NCI-H345 treated with DMSO at 0.1 percent for 48 hours (cell line): ENCODE data around the gene NHERF2.

ENCODE experiments used
- DNase-seq: peaks from one replicate; lab custom pipeline; 2025; ENCODE audit not compliant: unreplicated experiment; lab: John Stamatoyannopoulos, UW

NHERF2 gene

GRCh38 chr16:1990351-1991134, 36.2 kb upstream of the NHERF2 start:
- DNase-seq, result peak; percentile 21

- DNase-seq, result no peak
Observed at GRCh38 chr16:1991135-1991551, 35.6 kb upstream of the NHERF2 start.

- DNase-seq, result no peak
Observed at GRCh38 chr16:1991588-1991947, 35.1 kb upstream of the NHERF2 start.

GRCh38 chr16:1991948-1992703, 34.6 kb upstream of the NHERF2 start:
- DNase-seq, result no peak

- DNase-seq, result no peak
Observed at GRCh38 chr16:1992704-1993317, 33.9 kb upstream of the NHERF2 start.

- no peak for DNase-seq
Observed at GRCh38 chr16:1993731-1994131, 33.0 kb upstream of the NHERF2 start.

GRCh38 chr16:1997494-1998359, 29.0 kb upstream of the NHERF2 start:
- no peak for DNase-seq

DNA sequence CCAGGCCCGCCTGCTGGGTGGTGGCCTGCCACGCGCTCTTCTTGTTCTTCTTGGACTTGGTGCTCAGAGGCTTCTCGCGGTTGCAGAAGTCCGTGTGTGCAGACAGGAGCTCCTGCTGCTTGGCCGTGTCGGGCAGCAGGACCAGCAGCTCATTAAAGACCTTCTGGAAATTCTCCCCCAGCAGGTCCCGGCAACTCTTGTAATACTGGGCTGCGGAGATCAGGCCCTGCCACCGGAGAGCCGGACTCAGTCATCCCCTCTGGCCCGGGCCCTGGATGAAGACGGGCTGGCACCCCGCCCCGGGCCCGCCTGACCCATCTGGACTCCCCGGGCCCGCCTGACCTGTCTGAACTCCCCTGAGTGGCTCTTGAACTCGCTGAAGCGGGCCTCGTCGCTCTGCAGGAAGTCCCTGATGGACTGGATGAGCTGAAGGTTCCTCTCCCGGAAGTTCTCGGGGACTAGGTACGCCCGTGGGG, 28.3 kb upstream of the NHERF2 start:
- DNase-seq, result no peak

DNA sequence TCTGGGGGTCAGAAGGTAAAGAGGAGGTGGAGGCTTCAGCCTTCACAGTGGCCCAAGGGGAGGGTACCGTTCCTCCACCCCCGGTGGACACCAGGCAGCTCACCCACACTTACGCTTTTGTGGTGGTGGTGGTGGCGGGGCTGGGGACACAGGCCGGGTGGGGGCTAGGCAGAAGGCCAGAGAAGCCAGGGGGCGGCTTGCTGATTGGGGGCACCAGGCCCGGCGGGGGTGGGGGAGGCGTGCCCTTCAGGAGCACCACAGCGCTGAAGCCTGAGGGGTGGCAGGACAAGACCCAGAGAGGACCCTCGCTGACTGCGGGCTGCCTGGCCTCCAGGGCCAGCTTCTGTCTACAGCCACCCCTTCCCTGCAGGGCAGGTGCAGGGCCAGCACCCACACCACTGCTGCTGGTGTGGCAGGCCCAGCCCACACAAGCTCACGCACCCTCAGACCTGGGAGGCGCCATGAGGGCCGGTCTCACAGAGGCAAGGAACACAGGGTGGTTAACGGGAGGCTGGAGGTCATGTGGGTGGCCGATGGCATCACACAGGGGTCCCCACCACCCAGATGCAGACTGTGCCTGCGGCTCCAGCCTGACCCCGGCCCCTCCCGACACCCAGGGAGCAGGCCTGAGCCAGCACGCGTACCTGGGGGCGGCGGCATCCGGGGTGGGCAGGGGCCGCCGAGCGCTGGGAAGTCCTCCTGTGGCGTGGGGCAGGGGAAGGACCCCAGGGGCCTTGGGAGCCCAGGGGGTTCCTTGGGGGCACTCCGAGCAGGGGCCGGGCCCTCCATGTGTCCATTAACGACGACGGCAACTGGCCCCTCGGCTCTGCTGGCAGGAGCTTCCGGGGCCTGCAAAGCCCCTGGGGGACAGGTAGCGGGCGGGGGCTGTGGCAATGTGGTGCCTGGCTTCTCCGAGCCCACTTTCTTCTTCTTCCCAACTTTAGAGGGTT, 27.6 kb upstream of the NHERF2 start:
- DNase-seq, result no peak

- no peak for DNase-seq
Observed at GRCh38 chr16:1999866-2000514, 26.7 kb upstream of the NHERF2 start.

- no peak for DNase-seq
Observed at GRCh38 chr16:2001035-2001434, 25.7 kb upstream of the NHERF2 start.

DNA sequence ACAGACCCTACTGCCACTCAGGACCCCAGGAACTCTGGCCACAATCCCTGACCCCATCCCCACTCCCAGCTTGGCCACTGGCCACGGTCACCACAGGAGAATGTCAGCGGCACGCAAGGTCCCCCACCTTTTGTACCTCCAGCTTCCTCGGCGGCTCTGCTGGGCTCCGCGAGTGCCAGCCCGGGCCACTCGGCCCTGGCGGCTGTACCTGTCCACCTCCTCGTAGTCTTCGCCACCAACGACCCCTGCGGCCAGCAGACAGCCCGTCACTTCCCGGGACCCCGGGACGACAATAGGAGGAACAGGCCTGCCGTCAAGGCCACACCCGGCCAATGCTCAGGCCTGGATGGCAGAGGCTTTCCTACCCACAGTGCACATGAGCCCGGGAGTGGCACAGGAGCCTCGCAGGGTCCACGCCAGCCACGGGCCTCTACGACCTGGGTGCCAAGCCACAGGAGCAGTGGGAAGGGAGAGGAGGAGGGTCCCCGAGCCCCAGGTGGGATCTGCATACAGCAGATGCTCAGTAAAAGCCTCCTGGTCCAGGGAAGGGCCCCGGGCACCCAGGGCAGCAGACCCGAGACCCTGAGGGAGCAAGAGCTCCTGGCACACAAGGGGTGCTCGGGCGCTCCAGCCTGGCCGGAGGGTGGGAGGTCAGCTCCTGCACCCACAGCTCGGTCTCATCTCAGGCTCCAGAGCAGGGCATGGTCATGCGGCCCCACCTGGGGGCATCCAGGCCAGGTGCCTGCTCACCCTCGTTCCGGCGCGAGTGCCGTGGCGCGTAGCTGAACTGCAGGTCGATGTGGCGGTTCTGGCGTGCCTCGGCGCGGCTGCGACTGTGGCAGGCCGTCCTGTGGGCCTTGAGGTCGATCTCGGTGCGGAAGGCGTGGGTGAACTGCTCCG, 25.0 kb upstream of the NHERF2 start:
- no peak for DNase-seq

DNA sequence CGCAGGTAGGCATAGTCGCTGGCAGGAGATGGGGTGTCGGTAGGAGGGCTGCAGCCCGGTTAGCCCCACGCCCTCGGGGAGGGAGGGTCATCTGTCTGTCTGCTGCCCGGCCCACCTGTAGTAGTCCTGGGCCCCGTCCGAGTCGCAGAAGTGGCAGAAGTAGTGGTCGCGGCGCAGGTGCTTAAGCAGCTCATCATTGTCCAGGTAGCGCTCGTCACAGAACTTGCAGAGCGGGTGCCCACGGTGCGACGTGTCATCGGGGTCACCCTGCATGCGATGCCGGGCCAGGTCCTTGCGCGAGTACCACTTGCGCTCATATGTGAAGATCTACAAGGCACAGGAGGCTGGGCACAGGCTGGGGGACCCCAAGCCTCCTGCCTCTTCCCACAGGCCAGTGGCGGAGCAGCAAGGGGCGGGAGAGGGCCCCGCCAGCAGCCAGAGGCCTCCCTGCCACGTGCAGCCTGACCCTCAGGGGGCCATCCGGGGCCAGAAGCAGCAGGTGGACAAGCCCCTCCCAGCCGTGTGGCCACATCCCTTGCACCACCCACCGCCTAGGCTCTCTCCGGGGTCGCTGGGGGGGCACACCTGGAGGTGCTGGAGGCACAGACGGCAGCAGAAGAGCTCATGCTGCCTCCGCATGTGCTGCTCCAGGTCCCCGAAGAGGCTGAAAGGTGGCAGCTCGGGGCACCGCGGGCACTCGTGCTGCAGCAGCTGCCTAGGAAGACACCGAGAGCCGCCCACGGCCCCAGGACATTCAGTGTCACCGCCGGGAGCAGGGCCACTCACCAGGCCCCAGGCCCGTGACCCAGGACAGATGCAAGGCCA, 24.1 kb upstream of the NHERF2 start:
- DNase-seq, result no peak

GRCh38 chr16:2003231-2003826, 23.4 kb upstream of the NHERF2 start:
- DNase-seq, result no peak

- DNase-seq, result peak; percentile 86
Observed at GRCh38 chr16:2003827-2004641, 22.7 kb upstream of the NHERF2 start.

DNA sequence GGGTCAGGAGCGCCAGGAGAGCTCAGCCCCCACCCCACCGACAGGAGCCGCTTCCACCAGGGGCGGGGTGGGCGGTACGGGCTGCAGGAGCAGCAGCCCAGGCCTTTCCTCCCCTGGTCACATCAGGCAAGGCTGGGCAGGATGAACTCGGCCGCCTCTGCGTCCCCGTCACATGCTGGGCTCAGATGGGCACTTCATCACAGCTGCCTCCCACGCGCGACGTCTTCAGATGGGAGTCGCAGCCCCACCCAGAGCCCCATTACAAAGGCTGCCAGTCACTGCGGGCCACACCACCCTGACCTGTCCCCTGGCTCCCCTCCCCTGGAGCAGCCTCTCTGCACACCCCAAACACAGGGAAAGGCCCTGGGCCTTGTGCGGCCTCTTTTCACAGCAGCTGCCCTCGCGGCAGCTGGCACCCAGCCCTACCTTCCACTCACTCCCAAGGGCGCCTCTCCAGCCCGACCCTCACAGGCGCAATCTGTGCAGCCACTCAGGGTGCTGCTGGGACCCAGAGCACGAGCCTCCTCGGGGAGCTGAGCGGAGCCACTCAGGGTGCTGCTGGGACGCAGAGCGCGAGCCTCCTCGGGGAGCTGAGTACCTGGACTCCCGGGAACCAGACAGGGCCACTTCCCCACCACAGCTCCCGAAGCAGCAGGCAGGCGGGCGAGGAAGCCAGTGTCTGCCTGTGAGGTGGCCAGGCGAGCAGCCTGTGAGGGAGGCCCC, 21.7 kb upstream of the NHERF2 start:
- DNase-seq, result no peak
